HepG2 (cell line): ENCODE measurements around the gene ZKSCAN4. TPM values are rescaled to one million over a fixed set of nuclear protein-coding genes. Genes with fewer than 3 reads are reported as not detected.

Source experiments
- CHCHD3 ChIP-seq: sonication (generic); formaldehyde crosslinking; IDR thresholded peaks from 2 replicates; pipeline ENCODE4 v1.8.0; 2022; ENCODE audit warnings: mild to moderate bottlenecking, missing genetic modification reagents, moderate library complexity
- DPF2 ChIP-seq: sonication (generic); formaldehyde crosslinking; IDR thresholded peaks from 2 replicates; pipeline ENCODE4 v1.4.0; 2020; ENCODE audit warnings: mild to moderate bottlenecking, low read depth, missing genetic modification reagents, borderline replicate concordance
- EHMT2 ChIP-seq: fragments of 200-600 bp; sonication (generic); IDR thresholded peaks from 2 replicates; pipeline ENCODE4 v1.7.0; 2017; ENCODE audit warnings: antibody characterized with exemption, low read depth, low read length, borderline replicate concordance
- GPN1 ChIP-seq: sonication (generic); formaldehyde crosslinking; IDR thresholded peaks from 2 replicates; pipeline ENCODE4 v1.5.1; 2020; ENCODE audit warnings: missing genetic modification reagents, borderline replicate concordance
- HIVEP1 ChIP-seq: sonication (generic); formaldehyde crosslinking; IDR thresholded peaks from 2 replicates; pipeline ENCODE4 v1.4.0; 2020; ENCODE audit warnings: mild to moderate bottlenecking, missing genetic modification reagents
- HOXA3 ChIP-seq: sonication (generic); formaldehyde crosslinking; IDR thresholded peaks from 2 replicates; pipeline ENCODE4 v1.5.0; 2020; ENCODE audit warnings: missing genetic modification reagents
- LCORL ChIP-seq, 2 experiments: fragments of 450-650 bp in 1 of 2; sonication (generic) in 1 of 2; formaldehyde crosslinking in 1 of 2; IDR thresholded peaks; 2 replicates each; pipeline versions ENCODE4 v1.5.0 to v1.6.1; 2017 to 2020; ENCODE audit warnings: antibody characterized with exemption in 1 of 2, missing genetic modification reagents in 1 of 2
- NR1H2 ChIP-seq: sonication (generic); formaldehyde crosslinking; IDR thresholded peaks from 2 replicates; pipeline ENCODE4 v1.8.1; 2022; ENCODE audit warnings: low read depth, missing genetic modification reagents, borderline replicate concordance
- NR2C2 ChIP-seq: sonication (generic); formaldehyde crosslinking; IDR thresholded peaks from 2 replicates; pipeline ENCODE4 v1.4.0; 2020; ENCODE audit warnings: missing genetic modification reagents, mild to moderate bottlenecking, moderate library complexity, borderline replicate concordance
- RBM39 ChIP-seq: fragments of 200-400 bp; formaldehyde crosslinking; IDR thresholded peaks from one replicate; pipeline ENCODE4 v1.6.1; 2018; ENCODE audit warnings: antibody characterized with exemption, mild to moderate bottlenecking, low read depth, low read length; ENCODE audit not compliant: poor library complexity, severe bottlenecking
- SMAD3 ChIP-seq: sonication (generic); formaldehyde crosslinking; IDR thresholded peaks from 2 replicates; pipeline ENCODE4 v1.4.0; 2020; ENCODE audit warnings: missing genetic modification reagents
- SUZ12 ChIP-seq: fragments of 150-350 bp; IDR thresholded peaks from 2 replicates; pipeline ENCODE4 v1.6.1; 2014; ENCODE audit warnings: low read depth, low read length
- TAF15 ChIP-seq: fragments of 200-400 bp; formaldehyde crosslinking; IDR thresholded peaks from one replicate; pipeline ENCODE4 v1.6.1; 2018; ENCODE audit warnings: mild to moderate bottlenecking, low read depth, low read length; ENCODE audit not compliant: poor library complexity, severe bottlenecking
- TP53 ChIP-seq: sonication (generic); formaldehyde crosslinking; conservative IDR thresholded peaks from 2 replicates; pipeline ENCODE4 v1.4.0; 2020; ENCODE audit warnings: missing genetic modification reagents
- ZFX ChIP-seq: sonication (generic); formaldehyde crosslinking; IDR thresholded peaks from 2 replicates; pipeline ENCODE4 v1.4.0; 2020; ENCODE audit warnings: mild to moderate bottlenecking, low read depth, missing genetic modification reagents, moderate library complexity
- ZNF253 ChIP-seq: sonication (generic); formaldehyde crosslinking; IDR thresholded peaks from 2 replicates; pipeline ENCODE4 v1.8.0; 2022; ENCODE audit warnings: mild to moderate bottlenecking, missing genetic modification reagents, borderline replicate concordance
- ZNF318 ChIP-seq: sonication (generic); formaldehyde crosslinking; IDR thresholded peaks from 2 replicates; pipeline ENCODE4 v1.4.0; 2020; ENCODE audit warnings: mild to moderate bottlenecking, missing genetic modification reagents
- ZNF367 ChIP-seq: sonication (generic); formaldehyde crosslinking; IDR thresholded peaks from 2 replicates; pipeline ENCODE4 v1.4.0; 2020; ENCODE audit warnings: missing genetic modification reagents, borderline replicate concordance
- ZNF484 ChIP-seq: sonication (generic); formaldehyde crosslinking; IDR thresholded peaks from 2 replicates; pipeline ENCODE4 v1.5.1; 2020; ENCODE audit warnings: mild to moderate bottlenecking, low read depth, missing genetic modification reagents, borderline replicate concordance
- ZNF652 ChIP-seq: IDR thresholded peaks from 2 replicates; pipeline ENCODE4 v1.6.1; 2016; ENCODE audit warnings: low read depth, borderline replicate concordance
- ZNF780A ChIP-seq: sonication (generic); formaldehyde crosslinking; IDR thresholded peaks from 2 replicates; pipeline ENCODE4 v1.8.0; 2022; ENCODE audit warnings: mild to moderate bottlenecking, missing genetic modification reagents, moderate library complexity
- ZNF841 ChIP-seq: sonication (generic); formaldehyde crosslinking; IDR thresholded peaks from 2 replicates; pipeline ENCODE4 v1.8.1; 2023; ENCODE audit warnings: missing genetic modification reagents, borderline replicate concordance
- polyA plus RNA-seq, 8 experiments: library from polyadenylated mRNA; depleted of rRNA in 3 of 8; stranded (reverse) in 7 of 8; unstranded in 1 of 8; fragments of >200 nt; fragmentation: Illumina TruSeq in 4 of 8; extraction: Trizol in 4 of 8; gene quantifications; 2 replicates each; pipeline versions ENCODE4 v1.2.1 to v1.2.3, GENCODE V29; 2011 to 2016; ENCODE audit warnings: low read depth in 4 of 8, missing spikeins in 1 of 8, mixed read lengths in 1 of 8; ENCODE audit not compliant: insufficient read depth in 1 of 8
- total RNA-seq, 5 experiments: library from RNA; depleted of rRNA; stranded (reverse); fragments of >200 nt; fragmentation: Illumina TruSeq; extraction: Trizol; gene quantifications; 2 replicates each; pipeline ENCODE4 v1.2.3, GENCODE V29; 2016; ENCODE audit warnings: low read depth in 1 of 5

Gene ZKSCAN4
- total and polyA plus RNA-seq, 2 of the 13 experiments (the other 11 are each of a cell fraction or from before 2014, with no cell fraction given) = 2.9 to 7.8 TPM

- TF ChIP-seq LCORL (IDR thresholded peaks at IDR 0.05) = peak; percentile 27; the same call in 1 of the 2 replicates
- peak; percentile 66; the same call in 1 of the 2 replicates for TF ChIP-seq LCORL (CRISPR knock-in tag; IDR thresholded peaks at IDR 0.05)
- 0 out of 2 replicates have a peak, but pooled peaks have one; percentile 66 for TF ChIP-seq GPN1
- peak; percentile 86 for TF ChIP-seq HOXA3 (CRISPR knock-in tag)
- TF ChIP-seq NR1H2 (CRISPR knock-in tag) = peak; percentile 62; the same call in 1 of the 2 replicates
- no peak for TF ChIP-seq SUZ12
- no peak for TF ChIP-seq DPF2
- no peak for TF ChIP-seq ZNF780A (CRISPR knock-in tag)
- no peak for TF ChIP-seq ZNF484
- peak; percentile 78; the same call in 1 of the 2 replicates for TF ChIP-seq EHMT2
- TF ChIP-seq NR2C2 (CRISPR knock-in tag) = 0 out of 2 replicates have a peak, but pooled peaks have one; percentile 52
- TF ChIP-seq ZNF253 (CRISPR knock-in tag) = no peak
- peak; percentile 95 for TF ChIP-seq RBM39
- peak; percentile 43; the same call in 1 of the 2 replicates for TF ChIP-seq ZNF841 (CRISPR knock-in tag)
- TF ChIP-seq TAF15 = peak; percentile 82
- no peak for TF ChIP-seq ZNF318 (CRISPR knock-in tag)
- TF ChIP-seq CHCHD3 (CRISPR knock-in tag) = no peak
- TF ChIP-seq SMAD3 (CRISPR knock-in tag) = no peak
- peak; percentile 100 for TF ChIP-seq ZFX (CRISPR knock-in tag)
- peak; percentile 73 for TF ChIP-seq HIVEP1 (CRISPR knock-in tag)
- TF ChIP-seq ZNF652 (CRISPR knock-in tag) = peak; percentile 84
- TF ChIP-seq TP53 (CRISPR knock-in tag) = peak; percentile 57; the same call in 1 of the 2 replicates
- no peak; the same call in 1 of the 2 replicates for TF ChIP-seq ZNF367 (CRISPR knock-in tag)
These were observed 15.1 kb upstream of the ZKSCAN4 start, which contains the start of gene ZSCAN26 (continued) for GRCh38 chr6:28266962-28267694.
